HL-60 (cell line): ENCODE data around the gene IFIT3.

Experiments
- DNase-seq, 2 experiments: peaks; one replicate each; pipeline ENCODE4 v3.0.0-alpha.2; 2010 to 2020; ENCODE audit warnings: low read depth in 1 of 2, low spot score in 1 of 2
- H3K27ac ChIP-seq: fragments of 250-450 bp; sonication (Bioruptor Pico); replicated peaks from 2 replicates; pipeline ENCODE4 v1.5.1; 2020; ENCODE audit warnings: mild to moderate bottlenecking, moderate library complexity
- H3K27me3 ChIP-seq: fragments of 250-450 bp; sonication (Bioruptor Pico); 2 replicates; pipeline ENCODE4 v1.5.1; 2021; ENCODE audit warnings: mild to moderate bottlenecking, moderate library complexity; ENCODE audit not compliant: insufficient read depth, poor library complexity, severe bottlenecking
- H3K4me3 ChIP-seq: replicated peaks from 2 replicates; pipeline ENCODE4 v1.5.1; 2011; ENCODE audit warnings: mild to moderate bottlenecking, control low read depth, low read length; ENCODE audit not compliant: insufficient read depth
- GABPA ChIP-seq: IDR thresholded peaks from 2 replicates; pipeline ENCODE4 v1.6.1; 2012; ENCODE audit warnings: low read depth
- POLR2AphosphoS5 ChIP-seq: IDR thresholded peaks from 2 replicates; pipeline ENCODE4 v1.6.1; 2012; ENCODE audit warnings: low read depth
- SPI1 ChIP-seq: IDR thresholded peaks from 2 replicates; pipeline ENCODE4 v1.6.1; 2012; ENCODE audit warnings: low read depth, mild to moderate bottlenecking, borderline replicate concordance
- TF ChIP-seq, protein P1 (sequence below): IDR thresholded peaks from 2 replicates; pipeline ENCODE4 v1.6.1; 2012; ENCODE audit warnings: low read depth; ENCODE audit not compliant: insufficient replicate concordance
- TF ChIP-seq, protein P2 (sequence below): IDR thresholded peaks from one replicate; pipeline ENCODE4 v1.5.1; 2011; ENCODE audit warnings: low read length, control low read depth, inconsistent platforms; ENCODE audit not compliant: insufficient read depth

Gene IFIT3

DNA sequence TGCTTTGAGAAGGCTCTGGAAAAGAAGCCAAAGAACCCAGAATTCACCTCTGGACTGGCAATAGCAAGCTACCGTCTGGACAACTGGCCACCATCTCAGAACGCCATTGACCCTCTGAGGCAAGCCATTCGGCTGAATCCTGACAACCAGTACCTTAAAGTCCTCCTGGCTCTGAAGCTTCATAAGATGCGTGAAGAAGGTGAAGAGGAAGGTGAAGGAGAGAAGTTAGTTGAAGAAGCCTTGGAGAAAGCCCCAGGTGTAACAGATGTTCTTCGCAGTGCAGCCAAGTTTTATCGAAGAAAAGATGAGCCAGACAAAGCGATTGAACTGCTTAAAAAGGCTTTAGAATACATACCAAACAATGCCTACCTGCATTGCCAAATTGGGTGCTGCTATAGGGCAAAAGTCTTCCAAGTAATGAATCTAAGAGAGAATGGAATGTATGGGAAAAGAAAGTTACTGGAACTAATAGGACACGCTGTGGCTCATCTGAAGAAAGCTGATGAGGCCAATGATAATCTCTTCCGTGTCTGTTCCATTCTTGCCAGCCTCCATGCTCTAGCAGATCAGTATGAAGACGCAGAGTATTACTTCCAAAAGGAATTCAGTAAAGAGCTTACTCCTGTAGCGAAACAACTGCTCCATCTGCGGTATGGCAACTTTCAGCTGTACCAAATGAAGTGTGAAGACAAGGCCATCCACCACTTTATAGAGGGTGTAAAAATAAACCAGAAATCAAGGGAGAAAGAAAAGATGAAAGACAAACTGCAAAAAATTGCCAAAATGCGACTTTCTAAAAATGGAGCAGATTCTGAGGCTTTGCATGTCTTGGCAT lies 21.1 kb upstream of the IFIT3 start:
- no peak overlapping the region for H3K4me3 ChIP-seq
- TF ChIP-seq, protein P1, sequence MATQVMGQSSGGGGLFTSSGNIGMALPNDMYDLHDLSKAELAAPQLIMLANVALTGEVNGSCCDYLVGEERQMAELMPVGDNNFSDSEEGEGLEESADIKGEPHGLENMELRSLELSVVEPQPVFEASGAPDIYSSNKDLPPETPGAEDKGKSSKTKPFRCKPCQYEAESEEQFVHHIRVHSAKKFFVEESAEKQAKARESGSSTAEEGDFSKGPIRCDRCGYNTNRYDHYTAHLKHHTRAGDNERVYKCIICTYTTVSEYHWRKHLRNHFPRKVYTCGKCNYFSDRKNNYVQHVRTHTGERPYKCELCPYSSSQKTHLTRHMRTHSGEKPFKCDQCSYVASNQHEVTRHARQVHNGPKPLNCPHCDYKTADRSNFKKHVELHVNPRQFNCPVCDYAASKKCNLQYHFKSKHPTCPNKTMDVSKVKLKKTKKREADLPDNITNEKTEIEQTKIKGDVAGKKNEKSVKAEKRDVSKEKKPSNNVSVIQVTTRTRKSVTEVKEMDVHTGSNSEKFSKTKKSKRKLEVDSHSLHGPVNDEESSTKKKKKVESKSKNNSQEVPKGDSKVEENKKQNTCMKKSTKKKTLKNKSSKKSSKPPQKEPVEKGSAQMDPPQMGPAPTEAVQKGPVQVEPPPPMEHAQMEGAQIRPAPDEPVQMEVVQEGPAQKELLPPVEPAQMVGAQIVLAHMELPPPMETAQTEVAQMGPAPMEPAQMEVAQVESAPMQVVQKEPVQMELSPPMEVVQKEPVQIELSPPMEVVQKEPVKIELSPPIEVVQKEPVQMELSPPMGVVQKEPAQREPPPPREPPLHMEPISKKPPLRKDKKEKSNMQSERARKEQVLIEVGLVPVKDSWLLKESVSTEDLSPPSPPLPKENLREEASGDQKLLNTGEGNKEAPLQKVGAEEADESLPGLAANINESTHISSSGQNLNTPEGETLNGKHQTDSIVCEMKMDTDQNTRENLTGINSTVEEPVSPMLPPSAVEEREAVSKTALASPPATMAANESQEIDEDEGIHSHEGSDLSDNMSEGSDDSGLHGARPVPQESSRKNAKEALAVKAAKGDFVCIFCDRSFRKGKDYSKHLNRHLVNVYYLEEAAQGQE, result no peak
- TF ChIP-seq GABPA, result no peak
- no peak overlapping the region for H3K27ac ChIP-seq
- DNase-seq, result no peak
- no peaks in the 10 kb centered on the region for H3K27me3 ChIP-seq

DNA sequence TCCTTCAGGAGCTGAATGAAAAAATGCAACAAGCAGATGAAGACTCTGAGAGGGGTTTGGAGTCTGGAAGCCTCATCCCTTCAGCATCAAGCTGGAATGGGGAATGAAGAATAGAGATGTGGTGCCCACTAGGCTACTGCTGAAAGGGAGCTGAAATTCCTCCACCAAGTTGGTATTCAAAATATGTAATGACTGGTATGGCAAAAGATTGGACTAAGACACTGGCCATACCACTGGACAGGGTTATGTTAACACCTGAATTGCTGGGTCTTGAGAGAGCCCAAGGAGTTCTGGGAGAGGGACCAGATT lies 20.6 kb upstream of the IFIT3 start:
- DNase-seq, result no peak
- H3K27me3 ChIP-seq, result no peaks in the 10 kb centered on the region
- no peak overlapping the region for H3K27ac ChIP-seq
- no peak overlapping the region for H3K4me3 ChIP-seq
- TF ChIP-seq SPI1 (no peak), POLR2AphosphoS5 (no peak), GABPA (no peak)
- TF ChIP-seq, protein P2, sequence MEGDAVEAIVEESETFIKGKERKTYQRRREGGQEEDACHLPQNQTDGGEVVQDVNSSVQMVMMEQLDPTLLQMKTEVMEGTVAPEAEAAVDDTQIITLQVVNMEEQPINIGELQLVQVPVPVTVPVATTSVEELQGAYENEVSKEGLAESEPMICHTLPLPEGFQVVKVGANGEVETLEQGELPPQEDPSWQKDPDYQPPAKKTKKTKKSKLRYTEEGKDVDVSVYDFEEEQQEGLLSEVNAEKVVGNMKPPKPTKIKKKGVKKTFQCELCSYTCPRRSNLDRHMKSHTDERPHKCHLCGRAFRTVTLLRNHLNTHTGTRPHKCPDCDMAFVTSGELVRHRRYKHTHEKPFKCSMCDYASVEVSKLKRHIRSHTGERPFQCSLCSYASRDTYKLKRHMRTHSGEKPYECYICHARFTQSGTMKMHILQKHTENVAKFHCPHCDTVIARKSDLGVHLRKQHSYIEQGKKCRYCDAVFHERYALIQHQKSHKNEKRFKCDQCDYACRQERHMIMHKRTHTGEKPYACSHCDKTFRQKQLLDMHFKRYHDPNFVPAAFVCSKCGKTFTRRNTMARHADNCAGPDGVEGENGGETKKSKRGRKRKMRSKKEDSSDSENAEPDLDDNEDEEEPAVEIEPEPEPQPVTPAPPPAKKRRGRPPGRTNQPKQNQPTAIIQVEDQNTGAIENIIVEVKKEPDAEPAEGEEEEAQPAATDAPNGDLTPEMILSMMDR, result no peak

DNA sequence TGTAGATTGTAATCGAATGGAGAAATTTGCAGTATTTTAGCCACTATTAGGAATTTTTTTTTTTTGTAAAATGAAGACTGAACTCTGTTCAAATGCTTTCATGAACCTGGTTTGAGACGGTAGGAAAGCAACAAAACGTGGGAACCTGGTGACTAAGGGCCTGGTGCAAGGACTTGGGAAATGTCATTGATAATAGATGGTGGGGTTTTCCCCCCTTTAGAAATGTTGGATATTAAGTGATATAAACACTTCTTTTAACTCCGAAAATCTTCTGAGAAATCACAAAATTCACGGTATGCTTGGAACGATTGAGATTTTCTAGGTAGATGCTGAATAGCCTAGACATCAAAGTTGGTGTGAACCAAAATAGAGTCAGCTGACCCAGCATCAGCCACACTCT lies 19.5 kb upstream of the IFIT3 start:
- H3K27me3 ChIP-seq, result no peaks in the 10 kb centered on the region
- no peak overlapping the region for H3K27ac ChIP-seq
- H3K4me3 ChIP-seq, result no peak overlapping the region
- TF ChIP-seq, protein P2, result no peak
- TF ChIP-seq, protein P1, result no peak
- TF ChIP-seq GABPA (no peak), POLR2AphosphoS5 (no peak), SPI1 (no peak)
- DNase-seq, result no peak

DNA sequence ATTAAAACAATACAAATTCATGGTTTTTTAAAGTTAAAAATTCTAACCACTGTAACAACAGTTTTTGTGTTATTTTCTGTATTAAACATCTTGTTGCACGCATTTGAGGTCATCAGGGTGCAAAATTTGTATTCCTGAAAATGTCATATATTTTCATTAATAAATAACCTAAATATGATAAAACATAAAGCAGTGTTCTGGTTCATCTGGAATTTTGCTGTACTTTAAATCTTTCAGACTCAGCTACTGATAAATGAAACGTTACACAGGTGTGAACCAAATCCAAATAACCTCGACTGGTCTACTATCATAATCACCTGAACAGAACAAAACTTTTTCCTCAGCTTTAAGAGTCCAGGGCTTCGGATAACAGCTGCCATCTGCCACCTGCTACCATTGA lies 19.1 kb upstream of the IFIT3 start:
- Histone ChIP-seq H3K27ac (no peak overlapping the region), H3K4me3 (no peak overlapping the region), H3K27me3 (no peaks in the 10 kb centered on the region)
- DNase-seq, result no peak
- TF ChIP-seq, protein P2, result no peak
- TF ChIP-seq POLR2AphosphoS5 (no peak), GABPA (no peak), SPI1 (no peak)
- TF ChIP-seq, protein P1, result no peak
